Loucy (cell line): ENCODE results near the gene PKM.

Source experiments
- CTCF ChIP-seq: fragments of 200-600 bp; sonication (generic); conservative IDR thresholded peaks from 2 replicates; pipeline ENCODE4 v1.5.1; 2014; ENCODE audit warnings: mild to moderate bottlenecking, antibody characterized with exemption, low read length
- EZH2phosphoT487 ChIP-seq: fragments of 200-600 bp; IDR thresholded peaks from 2 replicates; pipeline ENCODE4 v1.6.1; 2018; ENCODE audit warnings: antibody characterized with exemption, mild to moderate bottlenecking, moderate library complexity, borderline replicate concordance

- TF ChIP-seq CTCF (no peak), EZH2phosphoT487 (no peak)
Measured at GRCh38 chr15:72265031-72265430, 34.0 kb upstream of the PKM start.
